ENCODE data around the gene ATG2B.

- TF ChIP-seq POLR2A (IDR thresholded peaks at IDR 0.05): no peak
- TF ChIP-seq, protein P1, sequence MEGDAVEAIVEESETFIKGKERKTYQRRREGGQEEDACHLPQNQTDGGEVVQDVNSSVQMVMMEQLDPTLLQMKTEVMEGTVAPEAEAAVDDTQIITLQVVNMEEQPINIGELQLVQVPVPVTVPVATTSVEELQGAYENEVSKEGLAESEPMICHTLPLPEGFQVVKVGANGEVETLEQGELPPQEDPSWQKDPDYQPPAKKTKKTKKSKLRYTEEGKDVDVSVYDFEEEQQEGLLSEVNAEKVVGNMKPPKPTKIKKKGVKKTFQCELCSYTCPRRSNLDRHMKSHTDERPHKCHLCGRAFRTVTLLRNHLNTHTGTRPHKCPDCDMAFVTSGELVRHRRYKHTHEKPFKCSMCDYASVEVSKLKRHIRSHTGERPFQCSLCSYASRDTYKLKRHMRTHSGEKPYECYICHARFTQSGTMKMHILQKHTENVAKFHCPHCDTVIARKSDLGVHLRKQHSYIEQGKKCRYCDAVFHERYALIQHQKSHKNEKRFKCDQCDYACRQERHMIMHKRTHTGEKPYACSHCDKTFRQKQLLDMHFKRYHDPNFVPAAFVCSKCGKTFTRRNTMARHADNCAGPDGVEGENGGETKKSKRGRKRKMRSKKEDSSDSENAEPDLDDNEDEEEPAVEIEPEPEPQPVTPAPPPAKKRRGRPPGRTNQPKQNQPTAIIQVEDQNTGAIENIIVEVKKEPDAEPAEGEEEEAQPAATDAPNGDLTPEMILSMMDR (IDR thresholded peaks at IDR 0.05): no peak
These were observed 68.9 kb downstream of the ATG2B start for GRCh38 chr14:96294246-96294645.
